Activated T-cell treated with anti-CD3 and anti-CD28 coated beads for 4 hours (primary cell): Measurements from ENCODE around the gene EPHA3.

Experiments
- DNase-seq: peaks from one replicate; pipeline ENCODE4 v3.0.0-alpha.2; 2020

The EPHA3 gene

GRCh38 chr3:89234620-89235019, 127.2 kb downstream of the EPHA3 start:
- no peak for DNase-seq

DNA sequence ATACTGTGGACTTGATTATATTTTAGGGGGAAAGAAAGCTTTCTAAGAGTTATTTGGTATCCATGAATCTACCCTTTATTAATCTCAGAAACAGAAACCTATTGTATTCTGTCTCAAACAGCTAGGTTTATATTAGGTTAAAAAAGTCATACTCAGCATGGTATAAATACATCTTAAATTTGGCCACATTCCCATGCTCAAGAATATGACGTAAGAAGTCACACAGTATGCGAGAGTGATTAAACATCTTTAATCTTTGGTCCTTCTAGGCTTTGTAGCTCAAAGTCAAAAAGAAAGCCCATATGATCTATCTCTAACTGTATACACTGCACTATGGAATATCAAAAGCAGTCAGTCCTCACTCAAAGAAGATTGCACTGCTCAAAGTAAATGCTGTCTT, 131.4 kb downstream of the EPHA3 start:
- no peak for DNase-seq

GRCh38 chr3:89239774-89240173, 132.4 kb downstream of the EPHA3 start:
- no peak for DNase-seq

DNA sequence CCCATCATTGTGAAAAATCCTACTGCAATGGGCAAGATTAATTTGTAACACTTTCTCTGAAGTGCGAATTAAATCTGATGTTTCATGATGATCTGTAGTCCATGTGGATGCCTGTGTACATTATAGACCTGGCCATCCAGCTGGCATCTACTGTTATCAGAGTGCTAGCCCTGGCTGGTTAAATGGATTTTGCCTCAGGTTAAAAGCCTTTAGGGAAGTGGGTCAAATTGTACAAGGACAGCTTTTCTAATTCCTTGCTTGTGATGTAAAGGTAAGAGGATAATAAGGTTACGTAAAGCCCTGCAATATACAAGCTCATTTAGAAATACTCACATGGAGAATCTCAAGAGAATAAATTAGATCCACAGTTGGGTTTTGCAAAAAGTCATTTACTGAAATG, 138.2 kb downstream of the EPHA3 start:
- DNase-seq = no peak

- DNase-seq = no peak
Observed at GRCh38 chr3:89246326-89246725, 138.9 kb downstream of the EPHA3 start.

- no peak for DNase-seq
Observed at GRCh38 chr3:89250742-89251141, 143.3 kb downstream of the EPHA3 start.

DNA sequence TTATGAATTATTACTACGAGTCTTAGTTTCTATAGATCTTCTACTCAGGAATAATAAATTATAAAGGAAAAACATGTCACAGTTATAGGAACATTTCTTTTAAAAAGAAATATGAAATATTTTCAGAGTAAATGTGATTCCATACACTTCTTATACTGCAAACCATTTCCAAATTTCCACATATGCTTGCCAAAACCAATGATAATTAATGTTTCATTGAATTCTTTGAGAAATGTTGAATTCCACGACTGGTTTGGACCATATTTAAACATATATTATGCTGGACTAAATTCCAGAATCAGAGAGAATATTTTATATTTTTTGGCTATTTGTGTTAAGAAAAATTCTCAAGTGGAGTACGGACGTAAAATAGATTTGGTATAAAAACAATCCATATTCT, 144.6 kb downstream of the EPHA3 start:
- DNase-seq = no peak

GRCh38 chr3:89252860-89253259, 145.4 kb downstream of the EPHA3 start:
- DNase-seq = no peak

DNA sequence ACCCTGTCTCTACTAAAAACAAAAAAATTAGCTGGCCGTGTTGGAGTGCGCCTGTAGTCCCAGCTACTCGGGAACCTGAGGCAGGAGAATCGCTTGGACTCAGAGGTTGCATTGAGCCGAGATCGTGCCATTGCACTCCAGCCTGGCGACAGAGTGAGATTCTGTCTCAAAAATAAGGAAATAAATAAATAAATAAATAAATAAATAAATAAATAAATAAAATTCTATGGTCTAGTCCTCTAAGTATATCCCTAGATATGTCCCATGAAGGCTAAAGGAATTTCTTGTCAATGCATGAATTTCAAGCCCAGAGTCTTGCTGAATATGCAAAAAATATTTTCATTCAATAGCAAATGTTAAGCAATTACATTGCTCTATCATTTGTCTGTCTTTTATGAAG, 149.0 kb downstream of the EPHA3 start:
- no peak for DNase-seq

DNA sequence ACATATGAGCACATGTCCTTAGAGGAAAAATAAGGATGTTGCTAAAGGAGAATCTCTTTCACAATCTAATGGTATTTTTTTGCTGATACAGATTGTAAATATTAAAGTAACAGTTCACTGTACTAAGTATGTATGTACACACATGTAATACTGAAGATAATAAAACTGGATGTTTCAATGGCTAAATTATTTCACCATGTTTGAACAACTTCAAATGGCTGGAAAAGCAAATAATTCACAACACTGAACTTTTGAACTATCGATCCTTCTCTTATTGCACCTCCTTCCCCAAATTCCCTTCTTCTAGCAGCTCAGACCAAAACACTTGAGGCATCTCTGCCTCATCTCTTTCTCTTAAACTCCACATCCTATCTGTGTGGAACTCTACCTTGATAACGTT, 149.5 kb downstream of the EPHA3 start:
- no peak for DNase-seq

DNA sequence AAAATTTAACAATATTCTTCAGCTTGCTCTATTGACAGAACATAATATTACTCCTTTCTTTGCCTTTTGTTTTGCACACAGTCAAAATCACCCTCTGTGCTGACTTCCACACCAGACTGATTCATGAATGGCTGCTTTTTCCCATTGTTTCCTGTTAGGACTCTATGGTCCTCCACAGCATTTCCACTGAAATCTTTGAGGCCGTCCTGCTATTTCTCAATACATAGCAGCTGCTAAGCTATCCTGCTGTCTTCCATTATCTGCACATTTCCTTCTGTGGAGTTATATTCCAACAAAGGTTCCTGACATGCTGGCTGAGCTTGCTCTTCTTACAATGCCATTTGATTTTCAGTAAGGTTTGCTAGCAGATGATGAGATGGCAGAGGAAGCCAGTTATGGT, 153.3 kb downstream of the EPHA3 start:
- no peak for DNase-seq

DNA sequence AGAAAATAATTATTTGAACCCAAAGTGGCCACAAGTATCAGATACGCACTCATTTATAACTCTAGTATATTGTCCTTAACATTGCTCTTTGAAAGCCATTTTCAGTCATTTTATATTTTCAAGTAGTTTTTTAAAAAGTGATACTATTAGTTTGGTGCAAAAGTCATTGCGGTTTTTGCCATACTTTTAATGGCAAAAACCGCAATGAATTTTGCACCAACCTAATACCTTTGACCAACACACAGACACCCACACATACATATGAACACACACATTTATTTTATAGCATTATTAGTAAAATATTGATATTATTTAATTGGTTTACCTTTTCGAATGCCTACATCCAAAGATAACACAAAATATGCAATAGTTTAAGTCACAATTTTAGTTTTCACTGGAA, 154.3 kb downstream of the EPHA3 start:
- no peak for DNase-seq

DNA sequence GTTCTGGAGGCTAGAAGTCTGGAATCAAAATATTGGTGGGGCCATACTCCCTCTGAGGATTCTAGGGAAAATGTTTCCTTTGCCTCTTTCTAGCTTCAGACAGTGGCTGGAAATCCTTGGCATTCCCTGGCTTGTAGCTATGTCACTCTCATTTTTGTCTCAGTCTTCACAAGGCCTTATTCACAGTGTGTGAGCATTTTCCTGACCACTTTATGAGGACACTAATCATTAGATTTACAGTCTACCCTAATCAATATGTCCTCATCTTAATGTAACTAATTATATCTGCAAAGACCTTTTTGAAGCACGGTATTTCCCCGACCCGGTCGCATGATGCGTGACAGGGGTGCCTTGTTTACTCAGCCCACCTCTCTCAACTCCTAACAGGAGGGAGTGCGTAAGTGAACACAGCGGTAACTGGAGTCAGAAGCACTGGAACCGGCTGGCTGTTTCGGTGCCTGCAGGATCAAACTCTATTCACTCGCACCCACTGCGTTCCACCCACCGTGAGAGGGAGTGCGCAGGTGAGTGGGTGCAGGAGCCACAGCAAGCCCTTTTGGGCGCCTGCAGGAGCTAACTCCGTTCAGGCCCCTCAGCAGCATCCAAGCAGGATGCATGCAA, 155.0 kb downstream of the EPHA3 start:
- no peak for DNase-seq

DNA sequence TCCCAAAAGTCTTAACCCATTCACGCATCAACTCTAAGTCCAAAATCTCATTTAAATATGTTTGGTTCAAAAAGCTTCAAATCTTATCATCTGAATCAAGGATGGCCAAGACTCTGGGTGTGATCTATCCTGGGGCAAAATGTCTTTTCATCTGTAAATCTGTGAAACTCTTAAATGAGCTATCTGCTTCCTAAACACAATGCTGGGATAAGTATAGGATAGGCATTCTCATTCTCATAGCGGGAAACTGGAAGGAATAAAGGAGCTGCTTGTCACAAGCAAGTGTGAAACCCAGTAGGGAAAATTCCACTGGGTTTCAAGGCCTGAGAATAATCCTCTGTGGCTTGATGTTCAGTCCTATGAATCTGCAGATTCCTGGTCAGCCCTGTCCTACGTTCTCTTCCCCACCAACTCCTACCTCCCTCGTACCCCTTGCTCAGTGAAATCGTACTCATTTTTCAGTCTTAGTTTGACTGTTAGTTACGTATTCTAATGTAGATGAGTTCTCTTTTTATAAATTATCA, 156.7 kb downstream of the EPHA3 start:
- DNase-seq = no peak

DNA sequence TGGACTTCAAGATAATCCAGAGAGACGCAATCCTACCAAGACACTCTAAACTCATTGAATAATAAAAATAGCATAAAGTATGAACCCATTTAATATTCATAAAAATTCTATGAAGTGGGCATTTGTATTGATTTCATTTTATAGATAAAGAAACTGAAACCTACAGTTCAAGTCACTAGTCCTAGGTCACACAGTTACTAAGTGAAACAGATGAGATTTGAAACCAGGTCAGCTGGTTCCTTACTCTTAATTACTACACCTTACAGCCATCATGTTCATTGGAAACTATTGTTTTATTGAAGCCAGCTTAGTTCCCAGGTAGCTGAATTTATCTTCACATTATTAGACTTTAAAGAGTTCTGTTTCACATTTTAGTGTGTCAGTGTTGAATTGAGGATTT, 158.7 kb downstream of the EPHA3 start:
- no peak for DNase-seq

DNA sequence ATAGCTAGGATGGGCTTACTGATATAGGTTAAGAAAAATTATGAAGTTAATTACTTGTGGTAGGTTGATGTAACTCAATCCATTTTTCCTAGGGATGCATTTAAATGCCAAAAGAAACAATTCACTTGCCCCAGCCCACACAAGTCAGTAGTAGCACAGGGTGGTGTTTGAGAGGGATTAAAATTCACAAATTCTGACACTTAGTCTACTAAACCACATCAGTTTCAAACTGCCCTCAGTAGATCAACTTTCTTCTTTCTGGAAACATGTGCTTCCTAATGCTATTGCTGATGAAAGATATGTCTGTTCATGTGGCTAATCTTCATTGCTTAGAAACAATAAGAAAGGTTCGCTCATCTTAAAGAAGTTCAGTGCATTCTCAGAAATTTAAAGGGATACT, 160.6 kb downstream of the EPHA3 start:
- DNase-seq = no peak

GRCh38 chr3:89270201-89270600, 162.8 kb downstream of the EPHA3 start:
- DNase-seq = no peak

- DNase-seq = no peak
Observed at GRCh38 chr3:89275001-89275400, 167.6 kb downstream of the EPHA3 start.

DNA sequence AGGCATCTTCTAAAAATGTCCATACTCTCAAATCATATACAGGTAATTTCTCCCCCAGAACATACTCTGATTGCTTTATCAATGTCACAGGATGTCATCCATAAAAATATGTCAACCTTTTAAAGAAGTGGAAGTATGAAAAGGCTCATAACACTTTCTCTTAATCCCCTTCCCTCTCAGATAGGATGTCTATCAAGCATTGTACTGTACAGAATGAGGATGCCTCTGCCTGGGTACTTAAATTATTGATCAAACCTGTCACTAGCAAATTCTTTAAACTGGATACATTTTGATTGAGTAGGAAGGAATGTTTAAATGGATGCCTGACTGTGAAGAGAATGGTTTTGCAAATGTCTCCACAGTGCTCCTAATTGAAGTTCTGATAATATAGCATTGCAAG, 168.7 kb downstream of the EPHA3 start:
- no peak for DNase-seq

DNA sequence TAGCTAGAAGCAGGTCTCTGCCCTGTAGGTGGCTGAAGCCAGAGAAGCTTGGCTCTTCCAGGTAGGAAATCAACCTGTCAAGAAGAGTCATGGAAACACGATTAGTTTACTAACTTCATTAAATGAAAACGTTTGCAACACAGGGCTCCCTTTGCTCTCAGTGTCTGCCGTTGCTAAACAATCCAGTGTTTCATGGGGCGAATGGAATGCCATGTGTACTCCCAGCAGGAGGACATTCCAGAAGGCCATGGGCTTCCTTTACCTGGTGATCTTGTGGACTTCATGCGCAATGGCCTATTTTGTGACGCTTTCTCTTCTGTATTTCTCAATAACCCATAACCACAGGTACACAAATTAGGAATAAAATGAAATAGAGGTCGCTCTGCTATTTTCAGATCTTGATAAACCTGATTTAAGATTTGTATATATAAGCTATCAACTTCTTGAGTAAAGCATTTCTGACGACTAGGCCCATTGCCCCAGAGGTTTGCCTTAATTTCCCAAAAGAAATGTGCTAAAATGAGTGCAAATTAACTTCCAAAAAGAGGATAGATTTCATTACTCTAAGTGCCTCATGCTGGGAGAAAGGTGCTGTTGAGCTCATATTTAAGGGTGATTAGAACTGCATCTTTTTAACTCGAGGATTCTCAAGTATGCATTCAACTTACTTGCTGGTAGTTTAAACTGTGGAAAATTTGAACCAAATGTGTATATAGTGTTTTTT, 171.0 kb downstream of the EPHA3 start:
- no peak for DNase-seq

GRCh38 chr3:89280301-89280700, 172.9 kb downstream of the EPHA3 start:
- DNase-seq = no peak

DNA sequence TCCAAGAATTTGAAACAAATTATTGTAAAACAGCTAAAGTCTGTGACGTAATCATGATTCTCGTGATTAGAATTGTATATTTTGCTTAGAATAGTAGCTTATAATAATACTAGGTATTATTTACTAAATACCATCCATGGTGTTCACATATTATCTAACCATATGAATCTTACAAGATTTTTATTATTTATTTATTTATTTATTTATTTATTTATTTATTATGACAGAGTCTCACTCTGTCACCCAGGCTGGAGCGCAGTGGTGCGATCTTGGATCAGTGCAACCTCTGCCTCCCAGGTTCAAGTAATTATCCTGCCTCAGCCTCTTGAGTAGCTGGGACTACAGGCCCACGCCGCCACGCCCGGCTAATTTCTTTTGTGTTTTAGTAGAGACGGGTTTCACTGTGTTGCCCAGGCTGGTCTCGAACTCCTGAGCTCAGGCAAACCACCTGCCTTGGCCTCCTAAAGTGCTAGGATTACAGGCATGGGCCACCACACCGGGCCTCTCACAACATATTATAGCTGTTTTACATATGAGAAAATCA, 173.5 kb downstream of the EPHA3 start:
- no peak for DNase-seq

GRCh38 chr3:89287902-89288508, 180.6 kb downstream of the EPHA3 start:
- no peak for DNase-seq

DNA sequence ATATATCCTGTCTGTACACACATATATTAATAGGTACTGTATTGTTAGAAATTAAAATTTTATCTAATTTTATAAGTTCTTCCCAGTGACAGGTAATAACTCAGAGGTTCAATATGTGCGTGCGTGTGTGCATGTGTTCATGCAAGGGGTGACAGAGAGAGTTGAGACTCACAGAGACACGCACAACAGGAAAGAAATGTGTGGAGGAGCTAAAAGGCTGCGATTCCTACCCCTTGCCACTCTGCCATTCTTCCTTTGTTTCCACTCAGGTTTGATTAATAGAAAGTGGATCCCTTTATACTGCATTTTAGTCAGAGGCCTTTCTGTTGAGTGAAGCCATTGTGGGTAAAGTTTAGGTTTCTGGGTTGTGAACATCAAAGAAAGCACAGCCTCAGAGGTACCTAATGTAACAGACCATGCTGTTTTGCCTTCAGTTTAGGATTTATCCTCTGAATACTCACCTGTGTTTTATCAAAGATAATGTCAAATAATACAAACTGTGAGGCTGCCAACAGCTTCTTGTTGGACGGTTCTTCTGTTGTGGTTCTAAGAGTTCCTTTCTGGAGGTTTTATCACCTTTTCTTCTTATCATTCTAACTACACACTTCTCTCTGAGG, 182.3 kb downstream of the EPHA3 start:
- DNase-seq = no peak
